NCI-H2196 treated with DMSO at 0.1 percent for 48 hours (cell line): ENCODE results near the gene SRPK2.
"Not testable (repeated sequence)": the region's sequence is repeated elsewhere in the genome, so short reads cannot be mapped to it uniquely, and the experiment has no call there.

Source experiments
- DNase-seq: peaks from one replicate; lab custom pipeline; 2025; ENCODE audit not compliant: unreplicated experiment; lab: John Stamatoyannopoulos, UW

SRPK2 gene

DNA sequence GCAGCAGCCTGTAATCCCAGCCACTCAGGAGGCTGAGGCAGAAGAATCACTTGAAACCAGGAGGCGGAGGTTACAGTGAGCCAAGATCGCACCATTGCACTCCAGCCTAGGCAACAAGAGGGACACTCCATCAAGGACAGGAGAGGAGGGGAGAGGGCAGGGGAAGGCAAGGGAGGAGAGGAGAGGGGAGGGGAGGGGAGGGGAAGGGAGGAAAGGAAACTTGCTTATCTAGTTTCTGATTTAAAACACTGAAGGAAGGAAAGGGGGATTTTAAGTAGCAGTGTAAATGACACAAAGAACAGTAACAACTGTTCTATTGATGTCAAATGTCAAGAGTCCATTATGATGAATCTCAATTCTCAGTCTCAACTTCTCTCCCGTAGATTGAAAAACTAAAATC lies 43.7 kb downstream of the SRPK2 start:
- DNase-seq: no peak

DNA sequence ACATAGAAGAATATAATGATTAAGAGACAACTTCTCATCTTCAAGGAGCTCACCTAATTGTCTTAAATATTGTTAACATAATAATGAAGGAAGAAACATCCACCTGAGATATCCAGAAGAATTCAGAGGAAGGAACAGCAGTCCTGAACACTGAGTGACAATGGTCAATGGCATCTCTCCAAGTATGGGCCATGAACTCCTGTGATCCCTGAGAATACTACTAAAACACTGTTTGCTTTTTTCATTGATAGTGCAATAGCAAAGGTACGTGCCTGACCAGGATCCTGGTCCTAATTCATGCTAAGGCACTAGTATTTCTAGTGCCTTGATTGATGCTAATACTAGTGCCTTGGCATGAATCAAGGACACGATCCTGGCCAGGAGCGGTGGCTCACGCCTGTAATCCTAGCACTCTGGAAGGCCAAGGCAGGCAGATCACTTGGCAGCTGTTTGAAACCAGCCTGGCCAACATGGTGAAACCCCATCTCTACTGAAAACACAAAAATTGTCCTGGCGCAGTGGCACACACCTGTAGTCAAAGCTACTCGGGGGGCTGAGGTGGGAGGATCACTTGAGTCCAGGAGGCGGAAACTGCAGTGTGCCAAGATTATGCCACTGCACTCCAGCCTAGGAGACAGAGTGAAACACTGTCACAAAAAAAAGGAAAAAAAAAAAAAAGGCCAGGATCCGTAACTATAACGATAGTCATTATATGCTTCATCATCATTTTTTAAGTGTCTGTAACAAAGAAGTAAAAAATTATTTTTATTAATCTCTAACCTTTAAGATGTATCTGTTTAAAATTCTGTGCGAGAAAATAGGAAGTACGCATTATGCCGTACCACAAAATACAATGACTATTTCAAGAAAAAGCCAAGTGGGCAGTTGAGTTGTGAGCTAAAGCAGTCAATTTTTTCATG lies 49.1 kb downstream of the SRPK2 start:
- DNase-seq: peak; percentile 45

GRCh38 chr7:105337529-105337928 lies 51.2 kb downstream of the SRPK2 start:
- no peak for DNase-seq

GRCh38 chr7:105336009-105336408 lies 52.7 kb downstream of the SRPK2 start:
- DNase-seq: no peak

DNA sequence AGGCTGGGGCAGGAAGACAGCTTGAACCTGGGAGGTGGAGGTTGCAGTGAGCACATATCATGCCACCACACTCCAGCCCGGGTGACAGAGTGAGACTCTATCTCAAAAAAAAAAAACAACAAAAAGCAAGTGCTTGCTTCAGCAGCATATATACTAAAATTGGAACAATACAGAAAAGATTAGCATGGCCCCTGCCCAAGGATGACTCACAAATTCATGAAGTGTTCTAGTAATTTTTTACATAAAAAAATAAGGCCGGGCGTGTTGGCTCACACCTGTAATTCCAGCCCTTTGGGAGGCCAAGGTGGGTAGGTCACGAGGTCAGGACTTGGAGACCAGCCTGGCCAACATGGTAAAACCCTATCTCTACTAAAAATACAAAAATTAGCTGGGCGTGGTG lies 56.1 kb downstream of the SRPK2 start:
- not testable (repeated sequence) for DNase-seq

- no peak for DNase-seq
These were observed 58.2 kb downstream of the SRPK2 start for GRCh38 chr7:105330526-105330925.

DNA sequence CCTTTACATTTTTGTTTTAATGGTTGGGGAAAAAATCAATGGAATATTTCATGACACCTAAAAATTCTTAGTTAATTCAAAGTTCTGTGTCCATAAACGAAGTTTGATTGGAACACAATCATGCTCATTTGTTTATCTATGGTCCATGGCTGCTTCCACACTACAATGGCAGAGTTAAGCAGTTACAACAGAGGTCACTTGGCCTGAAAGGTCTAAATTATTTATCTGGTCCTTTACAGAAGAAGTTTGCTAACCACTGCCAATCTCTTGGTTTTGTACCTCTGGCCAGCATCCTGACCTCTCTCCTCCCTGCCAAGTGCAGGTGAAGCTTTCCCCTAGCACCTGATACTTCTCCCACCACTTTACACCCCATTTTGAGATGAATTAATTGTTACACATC lies 61.5 kb downstream of the SRPK2 start:
- DNase-seq: no peak

DNA sequence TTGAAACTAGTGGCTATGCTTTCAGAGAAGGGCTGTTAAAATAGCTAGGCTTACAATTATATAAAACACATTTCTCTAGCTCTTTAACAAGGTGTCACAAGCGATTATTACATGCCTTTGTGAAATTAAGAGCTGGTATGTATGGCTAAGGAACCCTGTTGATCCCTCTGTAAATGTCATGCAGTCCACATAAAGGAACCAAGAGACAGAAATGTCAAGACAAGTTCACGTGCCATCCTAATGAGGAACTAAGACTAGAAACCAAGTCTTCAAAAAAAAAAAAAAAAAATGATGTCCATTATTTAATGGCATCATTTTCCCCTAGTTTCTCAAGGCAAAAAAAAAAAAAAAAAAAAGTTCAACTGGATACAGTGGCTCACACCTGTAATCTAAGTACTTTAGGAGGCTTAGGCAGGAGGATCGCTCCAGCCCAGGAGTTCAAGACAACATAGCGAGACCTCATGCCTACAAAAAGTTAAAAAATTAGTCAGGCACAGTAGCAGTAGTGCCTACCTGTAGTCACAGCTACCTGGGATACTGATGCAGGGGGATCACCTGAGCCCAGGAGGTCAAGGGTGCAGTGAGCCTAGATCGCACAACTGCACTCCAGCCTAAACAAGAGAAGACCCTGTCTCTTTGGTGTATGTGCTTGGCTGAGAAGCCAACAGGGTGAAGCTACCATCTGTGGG lies 63.4 kb downstream of the SRPK2 start:
- DNase-seq: no peak

DNA sequence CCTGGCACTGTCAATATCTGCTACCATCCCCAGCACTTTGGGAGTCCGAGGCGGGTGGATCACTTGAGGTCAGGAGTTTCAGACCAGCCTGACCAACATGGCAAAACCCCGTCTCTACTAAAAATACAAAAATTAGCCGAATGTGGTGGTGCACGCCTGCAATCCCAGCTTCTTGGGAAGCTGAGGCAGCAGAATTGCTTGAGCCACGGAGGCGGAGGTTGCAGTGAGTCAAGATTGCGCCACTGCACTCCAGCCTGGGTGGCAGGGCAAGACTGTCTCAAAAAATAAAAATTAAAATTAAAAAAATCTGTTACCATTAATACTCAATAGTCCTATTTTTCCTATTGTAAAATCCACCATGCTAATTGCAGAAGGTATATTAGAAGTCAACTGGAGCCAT lies 64.1 kb downstream of the SRPK2 start:
- DNase-seq: not testable (repeated sequence)

- no peak for DNase-seq
These were observed 65.4 kb downstream of the SRPK2 start for GRCh38 chr7:105323366-105323765.

- no peak for DNase-seq
These were observed 66.0 kb downstream of the SRPK2 start for GRCh38 chr7:105322655-105323277.

- no peak for DNase-seq
These were observed 66.8 kb downstream of the SRPK2 start for GRCh38 chr7:105321754-105322455.

- no peak for DNase-seq
These were observed 67.8 kb downstream of the SRPK2 start for GRCh38 chr7:105320896-105321295.

- DNase-seq: no peak
These were observed 69.1 kb downstream of the SRPK2 start for GRCh38 chr7:105319578-105319977.

DNA sequence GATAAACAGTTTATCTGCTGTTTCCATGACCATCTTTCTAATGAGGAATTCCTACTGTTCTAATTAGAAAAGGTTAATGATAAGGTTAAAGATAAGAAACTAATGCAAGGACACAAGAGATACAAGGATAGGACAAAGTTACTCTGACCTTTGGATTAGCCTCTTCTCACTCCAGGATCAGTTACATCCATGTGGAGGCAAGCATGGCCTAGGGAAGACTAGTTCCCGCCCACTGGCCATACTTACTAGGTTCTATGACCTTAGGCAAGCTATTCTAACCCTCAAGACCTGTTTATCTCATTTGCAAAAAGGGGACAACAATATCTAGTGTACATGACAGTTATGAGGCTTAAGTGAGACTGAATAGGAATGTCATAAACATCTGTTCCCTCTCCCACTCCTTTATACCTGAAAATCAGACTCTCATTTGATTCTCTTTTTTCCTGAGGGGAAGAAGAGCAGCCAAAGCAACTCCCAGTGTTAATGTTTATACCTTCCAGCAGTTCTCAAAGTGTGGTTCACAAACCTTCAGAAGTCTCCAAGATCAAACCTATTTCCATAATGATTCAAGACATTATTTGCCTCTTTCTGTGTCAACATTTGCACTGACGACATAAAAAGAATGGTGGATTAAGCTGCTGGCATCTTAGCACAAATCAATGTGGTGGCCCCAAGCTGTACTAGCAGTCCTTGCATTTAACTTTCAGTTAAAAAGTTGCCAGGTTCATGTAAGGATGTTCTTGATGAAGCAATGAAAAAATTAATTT lies 72.0 kb downstream of the SRPK2 start:
- no peak for DNase-seq

- DNase-seq: no peak
These were observed 73.4 kb downstream of the SRPK2 start for GRCh38 chr7:105315357-105315756.

- DNase-seq: no peak
These were observed 79.2 kb downstream of the SRPK2 start for GRCh38 chr7:105309235-105310169.

DNA sequence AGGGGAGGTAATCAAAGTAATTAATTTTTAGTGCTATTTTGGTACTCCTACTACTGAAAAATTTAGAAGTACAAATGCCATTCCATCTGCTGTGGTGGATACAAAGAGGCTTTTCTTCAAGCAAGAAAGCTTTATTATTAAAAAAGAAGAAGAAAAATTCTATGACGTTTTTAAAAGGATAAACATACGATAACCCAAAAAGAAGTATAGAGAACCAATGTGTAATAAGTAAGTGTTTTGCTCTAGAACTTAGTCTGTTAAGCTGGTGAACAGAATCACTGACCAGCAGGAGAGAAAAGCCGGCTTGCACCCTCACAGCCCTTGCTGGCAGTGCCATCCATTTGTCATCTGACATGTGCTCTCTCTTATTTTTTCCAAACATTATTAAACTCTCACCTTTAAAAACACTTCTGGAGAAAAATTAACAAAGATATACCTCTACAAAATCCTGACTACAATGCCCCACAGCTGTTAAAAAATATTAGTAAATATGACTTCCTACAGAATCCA lies 81.5 kb downstream of the SRPK2 start:
- no peak for DNase-seq

DNA sequence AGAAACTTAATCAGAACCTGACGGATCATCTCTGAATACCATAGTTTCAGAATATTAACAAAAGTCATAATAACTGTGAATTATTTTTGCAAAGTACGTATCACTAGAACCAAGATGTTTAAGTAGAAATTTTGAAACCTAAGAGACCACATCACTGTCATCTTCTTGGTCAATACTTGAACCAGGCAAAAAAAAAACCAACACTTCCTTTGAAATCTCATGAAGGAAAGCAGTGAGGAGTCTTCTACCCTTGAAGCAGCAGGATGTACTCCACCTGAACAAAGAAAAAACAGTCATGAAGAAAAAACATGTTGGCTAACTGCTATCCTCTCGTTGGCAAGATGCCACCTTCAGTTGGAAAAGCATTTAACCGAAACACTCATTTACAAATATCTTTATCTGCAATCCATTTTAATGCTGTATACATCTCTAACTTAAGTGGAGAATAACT lies 82.4 kb downstream of the SRPK2 start:
- no peak for DNase-seq
